ENCODE data around the gene STX10. TPM values are rescaled to one million over a fixed set of nuclear protein-coding genes. Genes with fewer than 3 reads are reported as not detected.

Gene STX10
- total RNA-seq, 1 donor from 2014 or later = 62.4 TPM

GRCh38 chr19:13139633-13140311, 10.4 kb downstream of the STX10 start:
- no peak for DNase-seq (ENCODE audit: low read depth in 2 of 2)

DNA sequence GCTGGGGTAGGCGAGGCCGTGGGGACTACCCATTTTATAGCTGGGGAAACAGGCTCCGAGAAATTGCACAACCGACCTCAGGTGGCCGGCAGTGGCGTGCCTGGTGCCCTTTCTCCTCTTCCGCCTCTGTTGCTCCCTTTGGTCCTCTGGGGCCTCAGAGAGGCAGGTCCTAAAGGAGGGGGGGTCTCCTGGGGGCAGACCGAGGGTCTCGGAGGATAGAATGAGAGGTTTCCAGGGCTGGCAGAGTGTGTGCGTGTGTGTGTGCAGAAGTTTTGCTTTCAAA, 11.3 kb downstream of the STX10 start:
- no peak for DNase-seq (ENCODE audit: low read depth in 2 of 2)

- DNase-seq (ENCODE audit: low read depth in 2 of 2) = no peak
These were observed 11.8 kb downstream of the STX10 start for GRCh38 chr19:13138171-13138915.

GRCh38 chr19:13137290-13137794, 12.8 kb downstream of the STX10 start:
- DNase-seq (ENCODE audit: low read depth in 2 of 2) = no peak

DNA sequence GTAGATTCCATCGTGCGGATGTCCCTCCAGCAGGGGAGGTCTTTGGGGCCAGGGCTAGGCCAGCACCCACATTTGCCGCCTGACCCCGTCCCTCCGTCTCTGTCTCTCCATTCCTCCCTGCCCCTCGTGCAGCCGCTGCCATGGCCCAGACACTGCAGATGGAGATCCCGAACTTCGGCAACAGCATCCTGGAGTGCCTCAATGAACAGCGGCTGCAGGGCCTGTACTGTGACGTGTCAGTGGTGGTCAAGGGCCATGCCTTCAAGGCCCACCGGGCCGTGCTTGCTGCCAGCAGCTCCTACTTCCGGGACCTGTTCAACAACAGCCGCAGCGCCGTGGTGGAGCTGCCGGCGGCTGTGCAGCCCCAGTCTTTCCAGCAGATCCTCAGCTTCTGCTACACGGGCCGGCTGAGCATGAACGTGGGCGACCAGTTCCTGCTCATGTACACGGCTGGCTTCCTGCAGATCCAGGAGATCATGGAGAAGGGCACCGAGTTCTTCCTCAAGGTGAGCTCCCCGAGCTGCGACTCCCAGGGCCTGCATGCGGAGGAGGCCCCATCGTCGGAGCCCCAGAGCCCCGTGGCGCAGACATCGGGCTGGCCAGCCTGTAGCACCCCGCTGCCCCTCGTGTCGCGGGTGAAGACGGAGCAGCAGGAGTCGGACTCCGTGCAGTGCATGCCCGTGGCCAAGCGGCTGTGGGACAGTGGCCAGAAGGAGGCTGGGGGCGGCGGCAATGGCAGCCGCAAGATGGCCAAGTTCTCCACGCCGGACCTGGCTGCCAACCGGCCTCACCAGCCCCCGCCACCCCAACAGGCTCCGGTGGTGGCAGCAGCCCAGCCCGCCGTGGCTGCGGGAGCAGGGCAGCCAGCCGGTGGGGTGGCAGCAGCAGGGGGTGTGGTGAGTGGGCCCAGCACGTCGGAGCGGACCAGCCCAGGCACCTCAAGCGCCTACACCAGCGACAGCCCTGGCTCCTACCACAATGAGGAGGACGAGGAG, 14.8 kb downstream of the STX10 start:
- no peak for DNase-seq (ENCODE audit: low read depth in 2 of 2)

DNA sequence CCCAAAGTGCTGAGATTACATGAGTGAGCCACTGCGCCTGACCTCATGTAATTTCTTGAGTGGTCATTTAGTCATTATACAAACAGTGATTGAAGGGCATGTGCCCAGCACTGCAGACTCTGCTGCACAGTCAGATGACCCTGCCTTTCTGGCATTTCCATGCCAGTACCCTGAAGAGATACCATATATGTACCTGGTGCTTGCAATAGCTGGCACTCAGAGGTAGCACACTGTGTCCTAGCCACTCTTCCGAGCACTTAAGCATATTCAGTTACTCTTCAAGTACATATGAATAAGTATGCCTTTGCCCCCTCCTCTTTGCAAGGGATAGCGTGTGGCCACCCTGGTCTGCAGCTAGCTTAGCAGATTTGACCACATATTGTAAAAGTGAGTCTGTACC, 15.5 kb downstream of the STX10 start:
- DNase-seq (ENCODE audit: low read depth in 2 of 2) = no peak

- peak; percentile 88 to 95 for DNase-seq (ENCODE audit: low read depth in 2 of 2)
These were observed 16.8 kb downstream of the STX10 start for GRCh38 chr19:13133241-13133870.

DNA sequence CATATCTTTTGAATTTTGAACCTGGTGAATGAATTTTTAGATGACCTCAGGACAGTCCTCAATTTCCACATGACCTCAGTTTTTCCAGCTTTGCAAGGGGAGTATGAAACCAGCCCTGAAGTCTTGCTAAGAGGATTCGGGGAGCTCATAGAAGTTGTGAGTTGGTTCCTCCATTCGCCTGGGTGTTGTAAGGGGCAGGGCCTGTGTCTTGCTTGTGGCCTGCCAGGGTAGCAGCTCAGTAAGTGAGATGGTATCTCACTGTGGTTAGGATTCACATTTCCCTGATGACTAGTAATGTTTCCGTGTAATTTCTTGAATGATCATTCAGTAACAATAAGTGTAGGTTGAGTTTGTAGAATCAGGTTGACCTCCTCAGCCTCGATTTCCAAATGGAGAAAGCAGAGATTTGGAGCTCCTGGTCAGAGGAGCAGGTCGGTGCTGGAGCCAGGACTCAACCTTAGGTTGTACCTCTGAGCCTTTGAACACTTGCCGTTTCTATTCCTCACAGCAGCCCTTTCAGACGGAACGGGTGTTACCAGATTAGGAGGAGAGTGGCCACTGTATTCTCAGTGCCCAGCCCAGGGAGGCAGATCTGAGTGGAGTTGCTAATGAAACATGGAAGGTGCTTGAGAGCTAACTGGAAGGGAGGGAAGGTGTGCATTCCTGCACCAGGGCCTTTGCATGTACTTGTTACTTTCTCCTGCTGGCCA, 17.5 kb downstream of the STX10 start:
- DNase-seq (ENCODE audit: low read depth in 2 of 2) = no peak

GRCh38 chr19:13130886-13131490, 19.2 kb downstream of the STX10 start:
- DNase-seq (ENCODE audit: low read depth in 2 of 2) = no peak

DNA sequence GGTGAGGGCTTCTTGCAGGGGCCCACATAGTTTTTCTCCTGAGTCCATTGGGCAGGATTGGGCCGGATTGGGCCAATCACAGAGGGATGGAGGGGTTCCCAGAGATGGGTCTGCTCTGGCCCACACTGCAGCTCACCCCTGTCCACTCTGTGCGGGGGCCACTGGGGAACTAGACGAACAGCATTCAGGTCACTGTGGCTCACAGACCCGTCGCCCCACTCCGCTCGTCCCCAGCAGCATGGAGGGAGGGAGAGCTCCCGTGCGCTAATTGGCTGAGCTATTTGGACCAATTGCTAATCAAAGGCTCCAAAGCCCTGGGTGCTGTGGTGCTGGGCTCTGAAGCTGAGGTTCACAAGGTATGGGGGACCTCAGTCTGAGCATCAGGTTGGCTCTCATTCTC, 20.8 kb downstream of the STX10 start:
- no peak for DNase-seq (ENCODE audit: low read depth in 2 of 2)

- no peak for DNase-seq (ENCODE audit: low read depth in 2 of 2)
These were observed 21.6 kb downstream of the STX10 start for GRCh38 chr19:13128583-13128982.

DNA sequence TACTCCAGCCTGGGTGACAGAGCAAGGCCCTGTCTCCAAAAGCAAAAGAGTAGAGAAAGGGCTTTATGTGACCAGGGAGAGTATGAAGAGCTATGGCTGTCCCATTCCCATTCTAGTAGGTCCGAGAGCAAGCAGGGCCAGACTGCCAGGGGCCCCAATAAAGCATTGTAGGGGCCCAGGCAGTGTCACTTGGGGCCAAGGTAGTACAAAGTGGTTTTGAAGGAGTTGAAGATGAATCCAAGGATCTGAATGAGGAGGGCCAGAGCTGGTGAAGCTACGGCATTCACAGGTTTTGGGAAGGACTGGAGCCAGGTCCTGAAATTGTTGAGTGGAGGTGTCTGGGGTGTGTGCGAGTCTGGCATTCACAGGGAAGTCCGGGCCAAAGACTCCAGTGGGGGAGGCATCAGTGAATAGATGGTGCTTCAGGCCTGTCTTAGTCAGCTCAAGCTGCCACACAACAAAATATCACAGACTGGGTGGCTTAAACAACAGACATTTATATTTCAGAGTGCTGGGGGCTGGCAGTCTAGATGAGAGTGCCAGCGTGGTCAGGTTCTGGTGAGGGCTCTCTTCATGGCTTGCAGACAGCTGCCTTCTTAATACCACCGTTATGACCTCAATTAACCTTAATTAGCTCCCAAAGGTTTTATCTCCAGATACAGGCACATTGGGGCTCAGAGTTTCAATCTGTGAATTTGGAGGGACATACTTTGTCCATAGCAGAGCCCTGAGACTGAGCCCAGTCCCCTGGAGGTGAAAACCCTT, 22.2 kb downstream of the STX10 start:
- no peak for DNase-seq (ENCODE audit: low read depth in 2 of 2)

DNA sequence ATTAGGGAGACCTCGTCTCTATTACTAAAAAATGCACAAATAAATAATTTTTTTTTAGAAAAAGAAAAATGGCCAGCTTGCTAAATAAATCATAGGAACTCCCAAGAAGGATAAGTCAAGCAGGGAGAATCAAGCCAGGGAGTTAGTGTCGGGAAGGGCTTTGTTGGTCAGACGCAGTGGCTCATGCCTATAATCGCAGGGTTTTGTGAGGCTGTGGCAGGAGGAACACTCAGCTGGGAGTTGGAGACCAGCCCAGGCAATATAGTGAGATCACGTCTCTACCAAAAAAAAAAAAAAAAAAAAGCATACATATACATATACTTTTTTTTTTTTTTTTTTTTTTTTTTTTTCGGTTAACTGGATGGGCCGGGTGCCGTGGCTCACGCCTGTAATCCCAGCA, 23.1 kb downstream of the STX10 start:
- no peak for DNase-seq (ENCODE audit: low read depth in 2 of 2)

GRCh38 chr19:13122980-13123957, 26.9 kb downstream of the STX10 start:
- no peak for DNase-seq (ENCODE audit: low read depth in 2 of 2)

- DNase-seq (ENCODE audit: low read depth in 2 of 2) = no peak
These were observed 27.8 kb downstream of the STX10 start for GRCh38 chr19:13122275-13122878.

DNA sequence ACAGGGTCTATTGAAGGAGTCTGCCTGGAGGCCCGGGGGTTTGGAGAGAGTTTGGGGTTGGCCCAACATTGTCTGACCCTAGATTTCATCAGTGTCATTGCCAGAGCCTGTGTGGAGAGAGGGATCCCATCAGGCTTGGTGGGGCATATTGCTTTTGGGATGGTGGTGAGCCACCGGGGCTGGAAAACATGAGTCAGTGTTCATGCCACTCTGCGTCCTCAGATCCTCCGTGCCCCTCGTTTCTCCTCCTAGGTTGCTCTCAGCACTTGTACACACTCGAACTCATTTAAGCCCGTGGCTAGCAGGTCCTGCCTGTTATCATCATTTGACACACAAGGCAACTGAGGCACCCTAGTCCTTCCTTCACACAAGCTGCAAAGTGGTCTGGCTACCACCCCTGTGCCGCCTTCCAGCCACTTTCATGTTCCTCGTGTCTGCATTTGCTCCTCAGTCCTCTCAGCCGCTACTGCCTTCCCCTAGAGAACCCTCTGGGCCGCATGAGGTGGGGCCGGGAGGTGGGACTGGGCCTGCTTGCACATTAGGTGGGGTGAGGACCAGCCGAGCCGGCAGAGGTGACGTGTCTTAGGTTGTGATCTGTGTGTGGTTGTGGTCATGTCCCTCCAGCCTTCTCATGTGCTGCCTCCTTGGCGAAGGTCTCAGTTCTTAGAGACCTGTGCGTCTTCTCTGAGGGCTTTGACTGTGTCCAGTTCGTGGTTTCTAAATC, 28.5 kb downstream of the STX10 start:
- no peak for DNase-seq (ENCODE audit: low read depth in 2 of 2)

GRCh38 chr19:13120817-13121216, 29.4 kb downstream of the STX10 start:
- DNase-seq (ENCODE audit: low read depth in 2 of 2) = no peak
